ENCODE results near the gene METTL25B.

Gene METTL25B

GRCh38 chr1:156727926-156728598 lies at the start of gene METTL25B:
Gene METTL25B, plus strand, starts transcription at chr1:156728469. Its CDS starts 636 bp downstream, at chr1:156729105.
- ATAC-seq (peak; percentile 84), DNase-seq (peak; percentile 82 to 86)
- peak within 1 kb of the TSS; percentile 99 to 100 for H3K27ac Mint-ChIP-seq
- H3K4me3 Mint-ChIP-seq = no peak within 1 kb of the TSS
- H3K27me3 Mint-ChIP-seq = no peaks in the 10 kb centered on the region
- peaks cover 49% of the 10 kb centered on the region for H3K4me1 Mint-ChIP-seq
- H3K9me3 Mint-ChIP-seq = no peaks in the 10 kb centered on the region

- ATAC-seq = no peak
- Mint-ChIP-seq H3K4me1 (peaks cover 38% of the 10 kb centered on the region), H3K4me3 (no peak overlapping the region), H3K27me3 (peaks cover 87% of the 10 kb centered on the region), H3K9me3 (no peaks in the 10 kb centered on the region), H3K27ac (no peak overlapping the region)
- no peak for DNase-seq
Measured at GRCh38 chr1:156680056-156680455, 48.2 kb upstream of the METTL25B start.

- Mint-ChIP-seq H3K27me3 (peaks cover 74% of the 10 kb centered on the region), H3K4me3 (no peak overlapping the region), H3K9me3 (no peaks in the 10 kb centered on the region), H3K4me1 (peaks cover 38% of the 10 kb centered on the region), H3K27ac (no peak overlapping the region)
- DNase-seq (no peak), ATAC-seq (no peak)
Measured at GRCh38 chr1:156681196-156681960, 46.9 kb upstream of the METTL25B start.

GRCh38 chr1:156682166-156682890 lies 45.9 kb upstream of the METTL25B start:
- Mint-ChIP-seq H3K4me1 (peaks cover 32% of the 10 kb centered on the region), H3K27ac (peak overlapping the region; percentile 35 to 49), H3K4me3 (no peak overlapping the region), H3K27me3 (peaks cover 67% of the 10 kb centered on the region), H3K9me3 (no peaks in the 10 kb centered on the region)
- no peak for DNase-seq
- ATAC-seq = no peak

- Mint-ChIP-seq H3K27me3 (peaks cover 58% of the 10 kb centered on the region), H3K27ac (no peak overlapping the region), H3K9me3 (no peaks in the 10 kb centered on the region), H3K4me1 (peaks cover 24% of the 10 kb centered on the region), H3K4me3 (no peak overlapping the region)
- ATAC-seq (peak; percentile 89), DNase-seq (peak in 1 of 2 donors; percentile 64)
Measured at GRCh38 chr1:156684227-156684782, 44.0 kb upstream of the METTL25B start.

GRCh38 chr1:156689035-156689952 lies 39.0 kb upstream of the METTL25B start:
- H3K9me3 Mint-ChIP-seq = no peaks in the 10 kb centered on the region
- ATAC-seq (peak; percentile 96), DNase-seq (peak; percentile 80)
- H3K4me1 Mint-ChIP-seq = peaks cover 42% of the 10 kb centered on the region
- peak overlapping the region; percentile 48 to 74 for H3K4me3 Mint-ChIP-seq
- H3K27me3 Mint-ChIP-seq = peaks cover 69% of the 10 kb centered on the region
- H3K27ac Mint-ChIP-seq = peak overlapping the region in 1 of 2 donors; percentile 86

GRCh38 chr1:156689953-156690674 lies 38.2 kb upstream of the METTL25B start:
- no peak for ATAC-seq
- Mint-ChIP-seq H3K9me3 (no peaks in the 10 kb centered on the region), H3K4me1 (peaks cover 36% of the 10 kb centered on the region), H3K27ac (no peak overlapping the region), H3K27me3 (peaks cover 67% of the 10 kb centered on the region), H3K4me3 (no peak overlapping the region)
- DNase-seq = no peak

- no peak overlapping the region for H3K27ac Mint-ChIP-seq
Measured at GRCh38 chr1:156690675-156691036, 37.6 kb upstream of the METTL25B start.

GRCh38 chr1:156691191-156691590 lies 37.1 kb upstream of the METTL25B start:
- H3K27me3 Mint-ChIP-seq = peaks cover 67% of the 10 kb centered on the region
- DNase-seq (no peak), ATAC-seq (no peak)
- H3K4me3 Mint-ChIP-seq = no peak overlapping the region
- H3K4me1 Mint-ChIP-seq = peaks cover 36% of the 10 kb centered on the region
- no peak overlapping the region for H3K27ac Mint-ChIP-seq
- no peaks in the 10 kb centered on the region for H3K9me3 Mint-ChIP-seq

More at GRCh38 chr1:156690675-156691036, 37.6 kb upstream of the METTL25B start:
- H3K4me3 Mint-ChIP-seq = no peak overlapping the region
- no peaks in the 10 kb centered on the region for H3K9me3 Mint-ChIP-seq
- peaks cover 36% of the 10 kb centered on the region for H3K4me1 Mint-ChIP-seq
- peaks cover 67% of the 10 kb centered on the region for H3K27me3 Mint-ChIP-seq
- ATAC-seq = no peak
- DNase-seq = no peak

- Mint-ChIP-seq H3K4me3 (no peak overlapping the region), H3K4me1 (peaks cover 36% of the 10 kb centered on the region), H3K27ac (peak overlapping the region in 1 of 2 donors; percentile 57), H3K9me3 (no peaks in the 10 kb centered on the region), H3K27me3 (peaks cover 69% of the 10 kb centered on the region)
- ATAC-seq (no peak), DNase-seq (no peak)
Measured at GRCh38 chr1:156691665-156692440, 36.4 kb upstream of the METTL25B start.

GRCh38 chr1:156692441-156692924 lies 35.8 kb upstream of the METTL25B start:
- peaks cover 36% of the 10 kb centered on the region for H3K4me1 Mint-ChIP-seq
- H3K4me3 Mint-ChIP-seq = no peak overlapping the region
- H3K27me3 Mint-ChIP-seq = peaks cover 76% of the 10 kb centered on the region
- DNase-seq (no peak), ATAC-seq (no peak)
- peak overlapping the region in 1 of 2 donors; percentile 23 for H3K27ac Mint-ChIP-seq
- H3K9me3 Mint-ChIP-seq = no peaks in the 10 kb centered on the region

GRCh38 chr1:156692925-156693847 lies 35.1 kb upstream of the METTL25B start:
- ATAC-seq (no peak), DNase-seq (no peak)
- Mint-ChIP-seq H3K4me3 (no peak overlapping the region), H3K9me3 (no peaks in the 10 kb centered on the region), H3K27ac (peak overlapping the region in 1 of 2 donors; percentile 52), H3K27me3 (peaks cover 76% of the 10 kb centered on the region), H3K4me1 (peaks cover 36% of the 10 kb centered on the region)
